GM21360 (cell line): Measurements from ENCODE around the gene NCAM1.
"Not testable (repeated sequence)": the region's sequence is repeated elsewhere in the genome, so short reads cannot be mapped to it uniquely, and the experiment has no call there.

Experiments
- ATAC-seq: cut with Tn5 transposase; IDR thresholded peaks from one replicate; pipeline ENCODE4 v1.9.1; 2021; ENCODE audit warnings: mild to moderate bottlenecking, moderate library complexity; ENCODE audit not compliant: unreplicated experiment

The NCAM1 gene

DNA sequence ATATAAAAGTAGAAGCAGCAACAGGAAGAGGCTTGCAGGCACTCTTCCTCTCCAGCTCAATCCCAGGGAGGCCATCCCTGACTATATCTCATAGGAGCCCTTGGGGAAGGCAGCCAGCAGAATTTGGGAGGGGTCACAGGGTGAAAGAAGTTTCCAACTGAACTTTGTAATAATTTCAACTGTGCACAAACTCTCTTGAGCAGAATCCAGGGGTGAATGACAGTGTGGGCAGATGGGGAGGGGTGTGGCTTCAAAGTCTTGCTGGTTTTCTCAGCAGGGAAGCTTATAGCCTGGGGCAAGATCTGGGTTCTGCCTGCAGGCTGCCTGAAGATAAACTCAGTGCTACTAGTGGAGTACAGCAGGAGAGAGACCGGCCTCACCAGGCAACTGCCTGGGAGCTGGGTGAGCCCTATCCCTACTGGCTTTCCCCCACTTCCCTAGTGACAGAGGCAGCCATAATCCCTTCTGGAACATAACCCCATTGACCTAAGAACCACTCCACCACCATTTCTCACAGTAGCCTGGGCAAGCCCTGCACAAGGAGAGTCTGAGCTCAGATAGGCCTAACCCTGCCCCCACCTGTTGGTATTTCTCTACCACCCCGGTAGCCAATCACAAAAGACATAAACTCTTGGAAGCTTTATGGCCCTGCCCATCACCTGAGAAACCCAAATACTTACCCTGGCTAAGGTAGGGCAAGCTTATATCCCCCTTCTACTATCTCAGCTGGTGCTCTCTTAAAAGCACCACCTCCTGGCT, 335.4 kb downstream of the NCAM1 start:
- no peak for ATAC-seq

DNA sequence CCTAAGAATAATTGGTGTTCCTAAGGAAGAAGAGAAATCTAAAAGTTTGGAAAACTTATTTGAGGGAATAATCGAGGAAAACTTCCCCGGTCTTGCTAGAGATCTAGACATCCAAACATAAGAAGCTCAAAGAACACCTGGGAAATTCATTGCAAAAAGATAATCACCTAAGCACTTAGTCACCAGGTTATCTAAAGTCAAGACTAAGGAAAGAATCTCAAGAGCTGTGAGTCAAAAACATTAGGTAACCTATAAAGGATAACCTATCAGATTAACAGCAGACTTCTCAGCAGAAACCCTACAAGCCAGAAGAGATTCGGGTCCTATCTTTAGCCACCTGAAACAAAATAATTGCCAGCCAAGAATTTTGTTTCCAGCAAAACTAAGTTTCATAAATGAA, 337.3 kb downstream of the NCAM1 start:
- ATAC-seq: not testable (repeated sequence)

DNA sequence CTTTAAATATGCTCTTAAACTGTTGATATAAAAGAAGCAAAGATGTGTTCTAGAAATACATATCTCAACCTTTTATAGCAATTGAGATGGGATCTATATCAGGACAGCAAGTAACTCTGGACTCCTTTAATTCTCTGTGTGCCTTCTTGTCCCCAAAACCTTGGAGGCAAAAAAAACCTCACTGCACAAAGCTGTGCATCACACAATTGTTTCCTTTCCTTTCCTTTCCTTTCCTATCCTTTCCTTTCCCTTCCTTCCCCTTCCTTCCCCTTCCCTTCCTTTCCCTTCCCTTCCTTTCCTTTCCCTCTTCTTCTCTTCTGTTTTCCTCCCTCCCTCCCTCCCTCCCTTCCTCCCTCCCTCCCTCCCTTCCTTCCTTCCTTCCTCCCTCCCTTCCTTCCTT, 343.7 kb downstream of the NCAM1 start:
- no peak for ATAC-seq

DNA sequence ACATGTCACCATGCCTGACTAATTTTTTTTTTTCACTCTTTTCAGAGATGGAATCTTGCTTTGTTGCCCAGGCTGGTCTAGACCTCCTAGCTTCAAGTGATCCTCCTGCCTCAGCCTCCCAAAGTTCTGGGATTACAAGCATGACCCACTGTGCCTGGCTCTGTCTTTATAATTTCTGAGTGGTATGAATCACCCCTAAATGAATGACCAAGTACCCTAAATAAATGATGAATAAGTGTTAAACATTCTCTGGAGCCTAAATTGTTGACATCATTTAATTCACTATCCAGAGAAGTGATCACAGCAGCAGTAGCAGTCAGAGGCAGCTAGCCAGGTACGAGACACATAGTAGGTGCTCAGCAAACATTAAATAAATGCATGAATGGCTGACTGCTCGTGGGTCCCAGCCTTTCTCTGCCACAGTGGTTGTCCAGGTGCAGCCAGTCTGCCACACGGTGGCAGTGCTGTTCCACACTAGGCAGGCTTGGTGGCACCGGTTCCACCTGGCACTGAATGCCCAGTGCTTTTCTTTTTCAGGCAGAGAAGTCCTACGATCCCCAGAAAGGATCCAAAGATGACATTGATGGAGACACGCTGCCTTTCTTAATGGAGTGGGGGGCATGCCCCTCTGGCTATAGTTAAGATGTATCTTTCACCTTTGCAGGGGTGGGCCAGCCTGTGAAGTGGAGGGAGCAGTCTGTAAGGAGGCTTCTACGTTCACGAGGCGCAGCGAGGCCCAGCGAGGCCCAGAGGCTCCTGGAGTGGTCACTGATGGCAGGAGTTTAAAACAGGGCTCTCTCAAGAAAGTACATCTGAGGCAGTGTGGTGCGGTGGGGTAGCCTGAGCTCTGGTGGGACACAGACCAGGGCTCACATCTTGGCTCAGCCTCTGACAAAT, 344.5 kb downstream of the NCAM1 start:
- no peak for ATAC-seq

DNA sequence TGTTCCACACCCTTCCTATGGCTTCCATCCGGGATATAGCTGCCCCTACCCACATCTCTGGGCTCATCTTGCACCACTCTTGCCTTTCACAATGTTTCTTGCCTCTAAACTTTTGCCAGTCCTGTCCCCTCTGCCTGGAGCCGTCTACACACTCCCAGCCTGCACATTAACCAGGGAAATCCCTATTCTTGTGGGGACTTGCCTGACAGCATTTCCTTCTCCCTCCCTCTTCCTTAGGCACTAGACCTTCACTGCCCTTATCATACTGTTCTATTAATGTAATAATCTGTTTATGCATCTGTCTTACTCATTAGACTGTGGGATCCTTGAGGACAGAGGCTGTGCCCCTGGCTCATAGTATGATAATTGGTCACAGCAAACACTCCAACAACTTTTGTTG, 347.4 kb downstream of the NCAM1 start:
- no peak for ATAC-seq

GRCh38 chr11:113311536-113311935, 350.3 kb downstream of the NCAM1 start:
- ATAC-seq: no peak

GRCh38 chr11:113313601-113314000, 352.4 kb downstream of the NCAM1 start:
- ATAC-seq: no peak

DNA sequence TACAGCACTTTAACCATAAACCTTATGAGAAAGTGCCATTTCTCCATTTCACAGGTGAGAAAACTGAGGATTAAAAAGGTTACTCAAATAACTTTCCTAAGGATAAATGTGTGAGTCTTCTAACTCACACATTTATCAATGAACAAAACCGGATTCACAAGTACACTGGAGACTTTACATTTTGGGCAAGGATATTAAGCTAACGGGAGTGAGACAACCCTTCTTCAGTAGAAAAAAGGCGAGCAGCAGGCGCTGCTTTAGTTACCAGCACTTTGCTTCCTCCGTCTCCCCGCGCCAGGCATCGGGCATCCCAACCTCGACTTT, 352.8 kb downstream of the NCAM1 start:
- ATAC-seq: no peak

GRCh38 chr11:113314389-113315301, 353.4 kb downstream of the NCAM1 start, which contains the start of gene TTC12:
TSS of gene TTC12 (plus strand) at chr11:113314583. CDS start at chr11:113316258, 1,675 bp downstream.
- peak; percentile 99 for ATAC-seq

- no peak for ATAC-seq
Measured at GRCh38 chr11:113315811-113316210, 354.6 kb downstream of the NCAM1 start.

DNA sequence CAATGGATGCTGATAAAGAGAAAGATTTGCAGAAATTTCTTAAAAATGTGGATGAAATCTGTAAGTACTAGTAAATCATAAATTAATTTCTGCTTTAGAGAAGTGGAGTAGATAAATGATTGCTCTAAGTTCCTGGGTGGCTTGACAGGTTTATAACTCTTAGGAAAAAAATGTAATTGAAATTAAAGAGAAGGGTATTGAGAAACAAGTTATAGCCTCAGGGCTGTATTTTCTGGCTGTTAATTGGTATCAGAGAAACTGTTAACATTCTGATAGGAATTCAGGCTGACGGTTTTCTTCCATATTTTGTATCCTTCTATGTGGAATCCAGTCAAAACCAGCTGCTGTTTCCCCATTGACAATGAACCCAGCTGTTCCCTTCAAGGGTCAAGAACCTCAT, 355.0 kb downstream of the NCAM1 start:
- no peak for ATAC-seq

- ATAC-seq: no peak
Measured at GRCh38 chr11:113317339-113317738, 356.1 kb downstream of the NCAM1 start.

- ATAC-seq: no peak
Measured at GRCh38 chr11:113319085-113319484, 357.9 kb downstream of the NCAM1 start.

DNA sequence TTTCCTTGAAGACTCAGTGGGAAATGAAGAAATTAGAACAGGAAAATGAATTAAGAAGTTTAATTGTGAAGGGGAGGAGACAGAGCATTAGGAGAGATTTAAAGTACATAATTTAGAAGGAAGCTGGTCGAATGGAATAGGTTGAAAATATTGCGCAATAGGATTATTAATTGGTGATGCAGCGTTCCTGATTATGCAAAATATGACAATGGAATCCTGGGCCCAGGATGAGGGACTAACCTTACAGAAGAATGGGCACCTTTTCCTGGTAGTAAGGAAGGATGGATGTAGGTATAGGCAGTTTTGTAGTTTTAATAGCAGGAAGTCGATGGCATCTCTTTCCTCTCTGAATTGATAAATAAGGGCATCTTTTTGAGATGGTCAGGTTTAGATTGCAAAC, 360.9 kb downstream of the NCAM1 start:
- no peak for ATAC-seq

DNA sequence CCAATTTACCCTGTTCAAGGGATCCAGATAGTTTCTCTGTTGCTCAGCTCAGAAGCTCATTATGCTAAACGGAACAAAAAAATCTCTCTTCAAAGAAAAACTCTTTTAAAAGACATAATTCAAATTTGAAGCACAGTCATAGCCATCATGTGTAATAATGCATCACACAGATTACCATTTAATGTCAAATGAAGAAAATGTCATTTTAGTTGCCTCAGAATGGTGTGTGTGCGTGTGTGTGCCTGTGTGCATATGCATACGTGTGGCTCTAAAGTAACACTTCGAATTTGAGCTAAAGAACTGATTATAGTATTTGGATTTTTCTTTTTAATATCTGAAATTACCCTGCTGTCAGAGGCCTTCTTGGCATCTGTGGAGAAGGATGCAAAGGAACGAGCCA, 363.0 kb downstream of the NCAM1 start:
- no peak for ATAC-seq
